SHP77 (cell line): ENCODE results near the gene MYLK.
"Not testable (repeated sequence)": the region's sequence is repeated elsewhere in the genome, so short reads cannot be mapped to it uniquely, and the experiment has no call there.

Experiments
- DNase-seq, 2 experiments: peaks; one replicate each; lab custom pipeline; 2025; lab: John Stamatoyannopoulos, UW

The MYLK gene

DNA sequence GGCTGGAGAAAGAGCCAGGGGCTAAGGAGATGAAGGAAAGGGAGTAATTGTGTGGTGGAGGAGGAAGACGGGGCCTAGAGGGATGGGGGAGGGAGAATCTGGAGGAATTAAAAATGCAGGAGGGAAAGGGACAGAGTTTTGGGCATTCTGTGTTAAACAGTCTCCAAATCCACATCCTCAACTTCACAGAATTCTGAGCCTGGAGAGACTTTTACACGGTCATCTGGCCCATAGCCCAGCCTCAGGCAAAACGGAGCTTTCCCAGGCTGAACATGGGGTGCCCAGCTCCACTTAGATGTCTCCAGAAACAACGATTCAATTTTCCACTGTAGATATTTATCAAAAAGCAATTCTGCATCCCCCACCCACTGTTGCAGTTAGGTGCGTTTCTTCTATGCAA is 161.7 kb downstream of the MYLK start:
- no peak for DNase-seq

DNA sequence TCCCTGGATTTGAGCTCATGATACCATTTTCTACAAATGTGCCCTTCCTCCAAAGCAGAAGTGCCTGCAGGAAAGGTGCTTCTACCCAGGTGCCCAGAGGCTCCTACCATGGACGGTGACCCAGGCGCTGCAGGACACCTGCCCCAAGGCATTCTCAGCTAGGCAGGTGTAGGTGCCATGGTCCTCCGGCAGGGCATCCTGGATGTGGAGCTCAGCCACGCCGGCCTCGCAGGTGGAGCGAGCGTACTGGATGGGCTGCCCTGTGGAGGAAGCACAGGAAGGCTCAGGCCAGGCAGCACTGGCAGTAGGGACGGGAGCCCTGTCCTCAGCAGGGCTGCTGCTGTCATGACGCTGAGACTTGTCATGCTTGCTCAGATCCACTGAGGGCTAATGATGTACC is 162.1 kb downstream of the MYLK start:
- DNase-seq, result no peak

GRCh38 chr3:123721095-123721689 is 162.9 kb downstream of the MYLK start:
- not testable (repeated sequence) for DNase-seq

DNA sequence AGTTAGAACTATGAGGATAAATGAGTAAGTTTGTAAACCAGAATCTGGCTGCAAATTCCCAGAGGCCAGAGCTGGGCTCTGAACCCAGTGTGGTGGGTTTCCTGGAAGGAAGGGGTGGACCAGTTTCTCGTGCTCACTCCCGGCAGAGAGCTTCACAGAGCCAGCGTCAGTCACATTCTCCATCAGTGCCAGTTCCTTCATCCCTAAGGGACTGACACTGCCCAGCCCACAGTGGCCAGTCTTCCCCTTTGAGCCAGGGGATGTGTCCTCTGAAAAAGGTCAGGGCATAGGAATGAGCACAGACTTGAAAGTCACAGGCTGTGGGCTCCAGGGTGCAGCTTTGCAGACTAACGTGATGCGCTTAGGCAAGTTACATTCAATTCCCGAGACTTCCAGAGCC is 163.5 kb downstream of the MYLK start:
- no peak for DNase-seq

GRCh38 chr3:123719862-123720453 is 164.2 kb downstream of the MYLK start:
- no peak for DNase-seq

- DNase-seq, result peak; percentile 32 to 60
Measured at GRCh38 chr3:123719061-123719756, 164.9 kb downstream of the MYLK start.

- DNase-seq, result no peak
Measured at GRCh38 chr3:123718108-123718507, 166.0 kb downstream of the MYLK start.

- not testable (repeated sequence) for DNase-seq
Measured at GRCh38 chr3:123717451-123717850, 166.7 kb downstream of the MYLK start.

- DNase-seq, result no peak
Measured at GRCh38 chr3:123716411-123716810, 167.7 kb downstream of the MYLK start.

GRCh38 chr3:123713211-123713610 is 170.9 kb downstream of the MYLK start:
- no peak for DNase-seq

DNA sequence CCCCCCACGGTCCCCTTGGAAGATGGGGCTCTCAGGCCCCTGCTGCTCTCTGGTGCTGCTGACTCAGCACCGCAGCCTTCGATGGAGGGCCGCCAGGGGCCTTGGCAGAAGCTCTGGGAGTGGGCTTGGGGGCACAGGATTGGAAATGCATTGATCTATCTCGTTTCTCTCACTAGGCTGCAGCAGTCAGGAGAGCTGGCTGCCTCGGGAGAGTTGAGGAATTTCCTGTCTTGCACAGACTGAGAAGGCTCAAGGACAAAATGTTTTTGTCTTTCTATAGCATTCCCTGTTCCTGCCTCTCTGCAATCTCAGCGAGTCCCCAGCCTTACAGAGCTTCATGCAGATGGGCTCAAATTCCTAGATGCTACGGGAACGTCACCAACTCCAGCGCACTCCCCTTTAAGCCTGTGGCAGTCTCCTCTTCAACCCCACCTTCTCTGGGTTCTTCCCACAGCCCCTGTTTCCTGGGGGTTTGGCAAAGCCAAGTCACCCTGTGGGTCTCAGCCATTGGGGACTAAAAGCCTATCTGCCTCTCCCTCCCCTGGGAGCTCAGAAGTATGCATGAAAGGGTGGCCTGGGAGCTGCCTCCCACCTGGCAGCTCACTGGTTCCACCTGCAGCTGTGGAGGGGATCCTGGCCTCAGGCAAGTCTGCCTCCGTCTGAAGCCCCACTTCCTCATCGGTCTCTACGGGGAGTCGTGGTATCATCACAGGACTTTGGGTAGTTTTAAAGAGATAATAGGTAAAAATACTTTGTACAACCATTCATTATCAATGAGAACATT is 171.9 kb downstream of the MYLK start:
- DNase-seq, result no peak

DNA sequence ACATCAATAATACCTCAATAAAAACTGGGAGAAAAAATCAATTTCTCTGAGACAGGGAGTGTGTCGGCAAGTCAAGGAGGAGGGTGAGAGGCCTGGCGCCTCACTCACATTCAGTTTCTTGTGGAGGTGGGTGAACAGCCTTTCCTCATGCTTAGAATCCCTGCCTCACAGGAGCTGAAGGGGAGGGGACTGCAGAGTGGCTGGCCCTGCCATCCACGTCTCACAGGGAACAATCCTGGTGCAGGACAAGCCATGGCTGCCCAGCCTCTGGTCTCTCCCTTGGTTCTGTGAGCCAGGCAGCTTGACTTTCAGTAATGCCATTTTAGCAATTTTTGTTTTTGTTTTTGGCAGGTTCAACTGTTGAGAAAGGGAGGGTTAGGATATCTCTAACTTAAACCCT is 172.8 kb downstream of the MYLK start:
- DNase-seq, result no peak

DNA sequence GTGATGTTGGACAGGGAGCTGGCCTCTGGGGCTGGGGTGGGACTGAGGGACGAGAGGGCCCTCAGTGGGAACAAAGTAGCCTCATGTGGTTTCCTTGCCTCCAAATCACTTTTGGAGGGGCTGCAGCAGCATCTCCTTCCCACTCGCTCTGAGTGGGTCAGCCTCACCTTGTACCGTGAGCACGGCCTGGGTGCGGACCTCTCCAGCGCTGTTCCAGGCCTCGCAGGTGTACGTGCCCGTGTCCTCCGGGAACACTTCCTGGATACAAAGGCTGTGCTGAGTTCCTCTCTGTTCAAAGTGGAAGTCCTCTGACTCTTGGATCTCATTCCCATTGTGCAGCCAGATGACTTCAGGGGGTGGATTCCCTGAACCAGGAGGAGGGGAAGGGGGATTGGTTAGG is 175.6 kb downstream of the MYLK start:
- no peak for DNase-seq

DNA sequence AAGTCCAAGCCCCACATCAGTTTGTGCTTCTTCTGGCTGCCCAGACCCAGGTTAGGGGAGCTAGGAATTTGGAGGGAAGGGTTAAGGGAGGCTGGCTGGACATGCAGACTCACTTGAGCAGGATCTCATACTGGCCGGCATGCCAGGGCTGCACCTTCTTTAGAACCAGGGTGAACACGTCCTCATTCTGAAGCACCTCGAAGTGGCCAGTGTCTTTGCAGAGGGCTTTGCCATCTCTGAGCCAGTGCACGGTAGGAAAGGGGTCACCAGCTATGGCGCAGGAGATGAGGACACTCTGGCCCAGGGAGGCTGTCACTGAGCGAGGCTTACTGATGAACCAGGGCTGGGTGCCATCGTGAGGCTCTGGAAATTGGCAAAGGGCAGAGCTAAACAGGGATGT is 176.5 kb downstream of the MYLK start:
- not testable (repeated sequence) for DNase-seq

- DNase-seq, result no peak
Measured at GRCh38 chr3:123706871-123707270, 177.3 kb downstream of the MYLK start.

DNA sequence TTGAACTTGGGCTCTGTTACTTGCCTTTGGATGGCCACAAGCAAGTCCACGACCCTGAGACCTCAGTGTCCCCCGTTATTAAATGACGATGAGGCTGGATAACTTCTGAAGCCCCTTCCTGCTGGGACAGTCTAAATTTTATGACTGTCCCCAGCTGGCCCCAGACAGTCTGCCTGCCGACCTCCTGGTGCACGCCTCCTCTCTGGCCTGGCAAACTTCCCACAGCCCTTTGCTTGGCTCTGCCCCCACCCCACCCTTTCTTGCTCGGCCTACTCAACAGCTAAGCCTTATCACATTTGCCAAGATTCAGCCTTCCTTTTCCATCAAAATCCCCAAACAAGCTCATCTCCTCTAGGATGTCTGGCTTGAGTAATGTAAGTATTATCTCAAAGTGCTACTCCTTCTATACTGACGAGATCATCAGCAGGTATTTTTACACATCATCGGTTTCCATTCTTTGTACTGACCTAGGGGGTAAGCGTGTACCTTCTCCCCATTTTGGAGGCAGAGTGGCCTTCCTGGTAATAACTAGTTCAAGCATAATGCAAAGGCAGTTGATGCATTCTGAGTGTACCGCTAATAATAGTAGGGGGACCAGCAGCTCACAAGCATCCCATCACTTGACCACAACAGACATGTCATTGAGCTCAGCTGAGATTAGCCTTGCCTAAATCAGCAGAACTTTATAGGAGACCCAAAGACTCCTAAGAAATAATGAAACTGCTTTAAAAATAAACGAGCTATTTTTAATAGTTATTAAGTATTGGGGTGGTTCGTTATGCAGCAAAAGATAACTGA is 178.4 kb downstream of the MYLK start:
- DNase-seq, result no peak

DNA sequence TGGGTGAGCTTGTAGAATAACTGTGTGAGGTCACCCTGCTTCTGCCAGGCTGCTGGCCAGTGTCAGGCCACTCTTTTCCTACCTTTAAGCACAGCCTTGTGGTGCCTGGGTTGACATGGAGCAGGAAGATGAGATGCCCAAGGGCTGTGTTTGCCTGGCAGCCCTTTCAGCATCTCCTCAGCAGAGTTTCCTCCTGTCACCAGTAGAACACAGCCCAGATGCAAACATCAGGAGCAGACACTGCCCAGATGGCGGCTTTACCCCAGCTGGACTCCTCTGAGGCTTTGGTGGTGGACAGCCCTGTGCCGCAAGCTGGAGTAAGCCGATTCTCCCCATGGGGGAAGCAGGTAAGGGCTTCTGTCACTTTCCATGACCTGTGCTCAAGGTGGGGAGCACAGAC is 180.5 kb downstream of the MYLK start:
- not testable (repeated sequence) for DNase-seq

- DNase-seq, result no peak
Measured at GRCh38 chr3:123702720-123703119, 181.4 kb downstream of the MYLK start.

DNA sequence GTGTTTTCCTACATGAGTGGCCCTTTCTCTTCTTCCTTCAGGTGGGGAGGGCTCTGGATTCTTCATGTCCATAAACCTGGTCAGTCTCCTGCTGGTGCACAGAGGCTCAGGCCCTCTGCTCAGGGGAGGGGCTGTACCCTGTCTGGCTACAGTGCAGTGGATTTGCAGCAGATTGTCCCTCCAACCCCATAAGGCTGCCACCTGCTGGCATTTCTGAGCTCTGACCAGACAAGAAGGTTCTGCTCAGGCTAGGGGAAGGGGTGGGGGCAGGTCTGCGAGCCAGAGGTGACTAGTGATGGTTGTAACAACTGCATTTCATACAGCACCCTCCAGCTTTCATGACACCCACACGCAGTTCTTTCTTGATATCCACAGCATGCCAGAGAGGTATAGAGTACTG is 182.1 kb downstream of the MYLK start:
- peak; percentile 20 to 53 for DNase-seq

DNA sequence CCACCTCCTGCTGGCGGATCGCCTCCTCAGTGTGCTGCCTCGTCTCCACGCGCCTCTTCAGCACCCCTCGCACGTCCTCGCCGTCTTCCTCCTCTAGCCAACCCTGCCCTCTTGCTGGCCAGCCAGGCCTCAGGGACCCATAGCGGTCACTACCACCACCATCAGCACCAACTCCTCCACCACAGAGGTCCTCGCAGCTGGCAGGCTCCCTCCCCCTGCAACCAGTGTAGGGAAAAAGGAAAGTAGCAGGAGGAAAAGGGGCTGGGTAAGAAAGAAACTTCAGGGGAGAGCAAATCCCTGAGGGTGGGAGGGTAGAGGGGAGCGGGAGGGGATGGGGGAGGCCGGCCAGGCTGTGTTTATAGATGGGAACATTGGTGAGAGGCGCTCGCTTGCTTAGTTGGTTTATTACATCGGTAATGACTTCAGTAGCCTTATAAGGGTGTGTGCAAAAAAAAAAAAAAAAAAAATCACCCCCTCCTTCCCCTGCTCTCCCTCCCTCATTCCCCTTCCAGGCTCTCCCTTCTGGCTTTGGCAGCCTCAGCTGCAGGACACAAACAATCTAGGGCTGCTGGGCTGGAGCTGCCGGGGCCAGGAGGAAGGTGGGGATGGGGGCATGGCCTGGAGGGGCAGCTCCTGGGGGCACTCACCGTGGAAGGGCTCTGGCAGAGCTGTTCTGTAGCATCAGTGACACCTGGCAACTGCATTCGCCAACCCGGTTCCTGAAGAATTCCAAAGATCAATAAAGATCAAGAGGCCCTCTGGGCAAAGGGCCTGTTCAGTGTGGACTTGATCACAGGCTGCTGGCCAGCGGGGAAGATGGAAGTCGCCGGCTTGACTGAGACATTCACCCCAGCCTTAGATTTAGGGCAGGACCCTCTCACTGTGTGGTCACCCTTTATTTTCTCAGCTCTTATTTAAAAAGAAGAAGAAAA is 183.1 kb downstream of the MYLK start:
- DNase-seq, result no peak

GRCh38 chr3:123698813-123699212 is 185.3 kb downstream of the MYLK start:
- DNase-seq, result no peak
